Gastroesophageal sphincter (tissue), 3 donors: ENCODE data around the gene MAP4K2.

Experiments used
- POLR2A ChIP-seq, 2 donors: fragments of 450-650 bp; IDR thresholded peaks; one replicate each; pipeline ENCODE4 v1.6.1; 2017; ENCODE audit warnings: antibody characterized with exemption in 2 of 2, mild to moderate bottlenecking in 2 of 2, moderate library complexity in 1 of 2
- POLR2AphosphoS5 ChIP-seq: sonication (generic); formaldehyde crosslinking; IDR thresholded peaks from one replicate; pipeline ENCODE4 v1.6.1; 2017; ENCODE audit warnings: antibody characterized with exemption
- TF ChIP-seq, protein P1 (sequence below), 4 experiments: fragments of 200-600 bp in 2 of 4; fragments of 450-650 bp in 2 of 4; sonication (generic) in 1 of 4; IDR thresholded peaks; one replicate each; pipeline ENCODE4 v1.5.1; 2017 to 2019; ENCODE audit warnings: antibody characterized with exemption in 4 of 4, mild to moderate bottlenecking in 2 of 4, moderate library complexity in 2 of 4

- TF ChIP-seq POLR2A (IDR thresholded peaks at IDR 0.05): no peak
- no peak for TF ChIP-seq POLR2AphosphoS5
- TF ChIP-seq, protein P1, sequence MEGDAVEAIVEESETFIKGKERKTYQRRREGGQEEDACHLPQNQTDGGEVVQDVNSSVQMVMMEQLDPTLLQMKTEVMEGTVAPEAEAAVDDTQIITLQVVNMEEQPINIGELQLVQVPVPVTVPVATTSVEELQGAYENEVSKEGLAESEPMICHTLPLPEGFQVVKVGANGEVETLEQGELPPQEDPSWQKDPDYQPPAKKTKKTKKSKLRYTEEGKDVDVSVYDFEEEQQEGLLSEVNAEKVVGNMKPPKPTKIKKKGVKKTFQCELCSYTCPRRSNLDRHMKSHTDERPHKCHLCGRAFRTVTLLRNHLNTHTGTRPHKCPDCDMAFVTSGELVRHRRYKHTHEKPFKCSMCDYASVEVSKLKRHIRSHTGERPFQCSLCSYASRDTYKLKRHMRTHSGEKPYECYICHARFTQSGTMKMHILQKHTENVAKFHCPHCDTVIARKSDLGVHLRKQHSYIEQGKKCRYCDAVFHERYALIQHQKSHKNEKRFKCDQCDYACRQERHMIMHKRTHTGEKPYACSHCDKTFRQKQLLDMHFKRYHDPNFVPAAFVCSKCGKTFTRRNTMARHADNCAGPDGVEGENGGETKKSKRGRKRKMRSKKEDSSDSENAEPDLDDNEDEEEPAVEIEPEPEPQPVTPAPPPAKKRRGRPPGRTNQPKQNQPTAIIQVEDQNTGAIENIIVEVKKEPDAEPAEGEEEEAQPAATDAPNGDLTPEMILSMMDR (IDR thresholded peaks at IDR 0.05): no peak
Observed at GRCh38 chr11:64843686-64844329, 40.8 kb upstream of the MAP4K2 start.
